BJ (cell line): ENCODE measurements around the gene RESP18. TPM values are rescaled to one million over a fixed set of nuclear protein-coding genes. Genes with fewer than 3 reads are reported as not detected.
"Not testable (repeated sequence)": the region's sequence is repeated elsewhere in the genome, so short reads cannot be mapped to it uniquely, and the experiment has no call there.

Experiments
- CTCF ChIA-PET: fragments of 350-600 bp; formaldehyde crosslinking; extraction: SDS; loops from one replicate; lab custom pipeline; 2021; ENCODE audit warnings: antibody characterized with exemption, inconsistent platforms; lab: Yijun Ruan, JAX
- POLR2A ChIA-PET: fragments of 300-600 bp; sonication (Branson Sonifier 250); formaldehyde crosslinking; extraction: SDS; loops from one replicate; lab custom pipeline; 2021; ENCODE audit warnings: antibody characterized with exemption; lab: Charles Lee
- DNase-seq: peaks from one replicate; pipeline ENCODE4 v3.0.0-alpha.2; 2011; ENCODE audit warnings: low read depth
- H3K27me3 ChIP-seq: 2 replicates; pipeline ENCODE4 v1.6.0; 2011; ENCODE audit warnings: low read length; ENCODE audit not compliant: control insufficient read depth, insufficient read depth
- H3K36me3 ChIP-seq: 2 replicates; pipeline ENCODE4 v1.5.1; 2011; ENCODE audit warnings: low read length; ENCODE audit not compliant: control insufficient read depth, insufficient read depth
- H3K4me3 ChIP-seq: 2 replicates; pipeline ENCODE4 v1.5.1; 2011; ENCODE audit warnings: low read depth, mild to moderate bottlenecking, control low read depth, low read length
- CTCF ChIP-seq: IDR thresholded peaks from 2 replicates; pipeline ENCODE4 v1.5.1; 2011; ENCODE audit warnings: low read depth, mild to moderate bottlenecking, control low read depth, inconsistent platforms, low read length, moderate library complexity; ENCODE audit not compliant: insufficient read depth
- polyA plus RNA-seq: library from polyadenylated mRNA; depleted of rRNA; stranded (reverse); fragments of >200 nt; gene quantifications from 2 replicates; pipeline ENCODE4 v1.2.3, GENCODE V29; 2011

RESP18 gene
- polyA plus RNA-seq, 1 experiment: not detected

GRCh38 chr2:219289537-219290361 lies 42.8 kb downstream of the RESP18 start:
- no peaks in the 10 kb centered on the region for H3K27me3 ChIP-seq
- TF ChIP-seq CTCF: no peak
- peaks cover 5% of the 10 kb centered on the region for H3K36me3 ChIP-seq
- H3K4me3 ChIP-seq: no peak overlapping the region
- CTCF ChIA-PET: interaction anchor here (0.8 to 20.7 kb wide), 5 partner anchors 6 to 131 kb away, joined by 4 to 403 read pairs (median 105); partner anchors contain the start of genes CNPPD1, DNAJB2, NHEJ1 and SLC23A3
- peak; percentile 74 for DNase-seq
- POLR2A ChIA-PET: no interaction called here

- Histone ChIP-seq H3K27me3 (no peaks in the 10 kb centered on the region), H3K36me3 (peaks cover 7% of the 10 kb centered on the region), H3K4me3 (no peak overlapping the region)
- no peak for DNase-seq
- CTCF ChIA-PET: interaction anchor here (6.9 to 20.7 kb wide), 3 partner anchors 6 to 115 kb away, joined by 90 to 403 read pairs (median 403); partner anchors contain the start of genes CNPPD1, DNAJB2 and SLC23A3
- no peak for TF ChIP-seq CTCF
- POLR2A ChIA-PET: no interaction called here
These were observed 43.4 kb downstream of the RESP18 start for GRCh38 chr2:219289195-219289536.

GRCh38 chr2:219287580-219288265 lies 44.8 kb downstream of the RESP18 start:
- POLR2A ChIA-PET: no interaction called here
- CTCF ChIA-PET: interaction anchor here (1.2 to 20.7 kb wide), 3 partner anchors 7 to 65 kb away, joined by 3 to 403 read pairs (median 403); partner anchors contain the start of gene DNAJB2
- no peak for DNase-seq
- Histone ChIP-seq H3K4me3 (no peak overlapping the region), H3K27me3 (no peaks in the 10 kb centered on the region), H3K36me3 (peaks cover 14% of the 10 kb centered on the region)
- TF ChIP-seq CTCF: no peak

- POLR2A ChIA-PET, H3K4me3 ChIP-seq, H3K27me3 ChIP-seq, DNase-seq: not testable (repeated sequence)
- peaks cover 17% of the 10 kb centered on the region for H3K36me3 ChIP-seq
- CTCF ChIA-PET: interaction anchor here (0.9 to 20.7 kb wide), 4 partner anchors 6 to 257 kb away, joined by 3 to 403 read pairs (median 204); partner anchors contain the start of gene DNAJB2
These were observed 45.5 kb downstream of the RESP18 start for GRCh38 chr2:219287116-219287440.

- POLR2A ChIA-PET: no interaction called here
- TF ChIP-seq CTCF: no peak
- DNase-seq: no peak
These were observed 46.0 kb downstream of the RESP18 start for GRCh38 chr2:219286436-219287115.

More at GRCh38 chr2:219286436-219287115, 46.0 kb downstream of the RESP18 start:
- H3K36me3 ChIP-seq: peaks cover 19% of the 10 kb centered on the region
- H3K27me3 ChIP-seq: no peaks in the 10 kb centered on the region
- CTCF ChIA-PET: interaction anchor here (0.5 to 20.7 kb wide), 6 partner anchors 6 to 257 kb away, joined by 3 to 403 read pairs (median 4); partner anchors contain the start of gene DNAJB2
- no peak overlapping the region for H3K4me3 ChIP-seq
